GM19238 (cell line): ENCODE measurements around the gene ANK3.

Experiments used
- DNase-seq: peaks from one replicate; pipeline ENCODE4 v3.0.0; 2011; ENCODE audit warnings: low spot score; ENCODE audit not compliant: insufficient read length

The ANK3 gene

GRCh38 chr10:60389413-60390025 lies at the start of gene ANK3:
Gene ANK3 (minus strand): TSS chr10:60389875. CDS start chr10:60389538, 337 bp downstream.
- DNase-seq: no peak

GRCh38 chr10:60434418-60435046 lies 44.9 kb upstream of the ANK3 start:
- no peak for DNase-seq

GRCh38 chr10:60433684-60434083 lies 44.0 kb upstream of the ANK3 start:
- DNase-seq: no peak

GRCh38 chr10:60430836-60431597 lies 41.3 kb upstream of the ANK3 start:
- no peak for DNase-seq

GRCh38 chr10:60430017-60430416 lies 40.3 kb upstream of the ANK3 start:
- no peak for DNase-seq

GRCh38 chr10:60429084-60429849 lies 39.6 kb upstream of the ANK3 start:
- DNase-seq: no peak

GRCh38 chr10:60428387-60428737 lies 38.7 kb upstream of the ANK3 start:
- no peak for DNase-seq

GRCh38 chr10:60427709-60428386 lies 38.2 kb upstream of the ANK3 start:
- DNase-seq: no peak

GRCh38 chr10:60427148-60427547 lies 37.5 kb upstream of the ANK3 start:
- DNase-seq: no peak

GRCh38 chr10:60426425-60426824 lies 36.8 kb upstream of the ANK3 start:
- no peak for DNase-seq

- DNase-seq: no peak
Observed at GRCh38 chr10:60425392-60426110, 35.9 kb upstream of the ANK3 start.

- no peak for DNase-seq
Observed at GRCh38 chr10:60424971-60425370, 35.3 kb upstream of the ANK3 start.

- DNase-seq: no peak
Observed at GRCh38 chr10:60423920-60424319, 34.2 kb upstream of the ANK3 start.

GRCh38 chr10:60422809-60423208 lies 33.1 kb upstream of the ANK3 start:
- no peak for DNase-seq

- no peak for DNase-seq
Observed at GRCh38 chr10:60420991-60421894, 31.6 kb upstream of the ANK3 start.

- no peak for DNase-seq
Observed at GRCh38 chr10:60419249-60419648, 29.6 kb upstream of the ANK3 start.

GRCh38 chr10:60417901-60418300 lies 28.2 kb upstream of the ANK3 start:
- DNase-seq: no peak

GRCh38 chr10:60417024-60417423 lies 27.3 kb upstream of the ANK3 start:
- DNase-seq: no peak

- no peak for DNase-seq
Observed at GRCh38 chr10:60414877-60415585, 25.4 kb upstream of the ANK3 start.
